OCI-LY1 (cell line): ENCODE measurements around the gene PSORS1C2.

Experiments
- CTCF ChIP-seq: fragments of 200-600 bp; sonication (generic), shearing (Covaris generic); IDR thresholded peaks from 2 replicates; pipeline ENCODE4 v1.5.1; 2017; ENCODE audit warnings: mild to moderate bottlenecking, antibody characterized with exemption, low read length, moderate library complexity, mixed read lengths
- EZH2 ChIP-seq: fragments of 200-600 bp; sonication (generic), shearing (Covaris generic); IDR thresholded peaks from 2 replicates; pipeline ENCODE4 v1.8.0; 2017; ENCODE audit warnings: borderline replicate concordance, mixed run types, mild to moderate bottlenecking, antibody characterized with exemption, low read length, moderate library complexity, mixed read lengths

- TF ChIP-seq CTCF, result no peak
- no peak for TF ChIP-seq EZH2
Observed at GRCh38 chr6:31161216-31162126, 22.6 kb upstream of the PSORS1C2 start.
